NT2/D1 (cell line): ENCODE results near the gene UACA.

Source experiments
- SUZ12 ChIP-seq: IDR thresholded peaks from 2 replicates; pipeline ENCODE4 v1.6.1; 2011; ENCODE audit not compliant: insufficient read length, insufficient read depth; ENCODE audit errors: extremely low read depth
- YY1 ChIP-seq: IDR thresholded peaks from 2 replicates; pipeline ENCODE4 v1.6.1; 2011; ENCODE audit not compliant: insufficient read length, insufficient read depth

DNA sequence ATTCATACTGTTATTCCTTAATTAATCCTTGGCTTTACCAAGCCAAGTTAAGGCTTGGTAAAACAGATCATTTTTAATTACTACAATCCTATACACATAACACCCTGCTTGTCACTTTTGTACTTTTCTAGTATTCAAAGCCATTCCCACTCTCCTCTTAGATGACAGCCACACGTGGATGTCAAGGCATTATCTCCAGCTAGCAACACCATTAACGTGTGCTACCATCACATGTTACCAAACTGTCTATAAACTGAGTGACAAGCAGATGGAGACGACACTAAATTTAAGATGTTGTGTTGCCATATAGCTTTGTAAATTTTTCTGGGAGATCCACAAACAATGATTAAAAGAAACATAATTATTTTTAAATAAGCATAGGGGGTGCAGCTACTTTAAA is 103.7 kb downstream of the UACA start:
- TF ChIP-seq SUZ12 (no peak), YY1 (no peak)
